Stimulated activated CD8-positive, alpha-beta memory T cell treated with anti-CD3 and anti-CD28 coated beads, Interleukin-7, amount 100 ng/mL, for 48 hours (primary cell): Measurements from ENCODE around the gene FRRS1.

Experiments
- DNase-seq, 2 donors: peaks; one replicate each; pipeline ENCODE4 v3.0.0-alpha.2; 2020; ENCODE audit warnings: low read depth in 1 of 2; ENCODE audit errors: extremely low read depth in 1 of 2

Gene FRRS1

DNA sequence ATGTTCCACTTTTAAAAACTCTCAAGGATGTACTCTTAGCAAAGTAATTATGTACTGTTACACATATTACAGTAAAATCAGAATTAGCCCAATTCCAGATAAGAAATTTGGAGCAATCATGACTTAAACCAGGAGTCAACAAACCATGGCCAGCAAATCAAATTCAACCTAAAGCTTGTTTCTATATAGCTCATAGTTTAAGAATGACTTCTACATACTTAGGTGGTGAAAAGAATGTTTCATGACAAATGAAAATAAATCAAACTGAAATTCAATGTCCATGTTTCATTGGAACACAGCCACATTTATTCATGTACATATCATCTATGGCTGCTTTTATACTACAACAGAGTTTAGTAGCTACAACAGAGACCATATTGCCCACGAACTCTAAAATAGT, 35.1 kb downstream of the FRRS1 start:
- no peak for DNase-seq

DNA sequence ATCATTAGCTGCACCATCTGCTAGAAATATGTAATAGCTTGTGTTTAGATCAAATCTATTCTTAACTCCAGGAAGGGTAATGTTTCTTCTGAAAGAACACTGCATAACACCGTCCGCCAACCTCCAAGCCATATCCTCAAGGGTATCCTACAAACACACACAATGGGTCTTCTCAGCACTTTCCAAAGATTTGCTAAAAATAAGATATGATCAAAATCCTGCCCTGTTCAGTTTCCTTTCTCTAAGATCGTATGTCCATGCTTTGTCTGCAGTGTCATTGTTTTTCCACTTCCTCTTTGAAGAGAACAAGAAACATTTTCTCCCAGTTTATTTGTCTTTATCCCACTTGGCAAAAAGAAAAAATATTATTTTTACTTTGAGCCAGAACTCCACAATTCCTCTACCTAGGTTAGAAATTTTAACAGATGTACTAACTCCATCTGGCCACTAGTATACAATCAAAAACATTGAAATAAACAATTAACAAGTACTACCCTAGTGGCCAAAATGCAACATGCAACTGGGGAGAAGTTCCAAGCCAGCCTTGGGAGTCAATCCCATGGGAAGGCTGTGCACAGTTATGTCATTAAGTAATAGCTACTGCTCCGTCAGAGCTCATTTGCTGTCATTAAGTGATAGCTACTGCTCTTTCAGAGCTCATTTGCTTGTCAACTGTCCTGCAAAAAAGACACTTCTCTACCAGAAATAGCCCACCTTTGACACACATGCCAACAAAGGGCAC, 37.8 kb downstream of the FRRS1 start:
- DNase-seq: no peak

DNA sequence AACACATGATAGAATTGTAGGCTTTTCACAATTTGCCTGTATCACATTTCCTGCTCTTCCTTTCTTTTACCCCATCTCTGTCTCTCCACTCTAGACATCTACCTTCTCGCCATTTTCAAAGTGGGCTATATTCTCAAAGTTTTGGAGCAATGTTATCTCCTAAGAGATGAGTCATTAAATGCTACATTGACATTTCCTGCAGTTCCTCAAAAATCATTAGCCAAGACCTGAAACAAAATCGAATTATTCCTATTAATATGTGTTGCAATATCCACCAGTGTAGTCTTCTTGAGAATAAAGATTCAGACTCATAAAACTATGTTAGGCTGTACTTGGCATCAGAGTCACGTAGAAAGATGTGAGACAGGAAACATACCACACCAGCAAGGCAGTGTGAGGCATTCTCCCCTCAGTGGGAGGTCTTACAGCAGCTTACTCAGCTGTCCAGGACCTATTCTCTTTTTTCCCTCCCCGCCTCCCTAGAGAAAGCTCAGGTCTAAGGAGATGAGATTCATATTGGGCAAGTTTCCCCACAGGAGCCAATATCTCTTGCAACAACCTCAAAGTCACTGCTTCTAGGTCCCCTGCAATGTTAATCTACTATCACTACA, 38.8 kb downstream of the FRRS1 start:
- DNase-seq: no peak

DNA sequence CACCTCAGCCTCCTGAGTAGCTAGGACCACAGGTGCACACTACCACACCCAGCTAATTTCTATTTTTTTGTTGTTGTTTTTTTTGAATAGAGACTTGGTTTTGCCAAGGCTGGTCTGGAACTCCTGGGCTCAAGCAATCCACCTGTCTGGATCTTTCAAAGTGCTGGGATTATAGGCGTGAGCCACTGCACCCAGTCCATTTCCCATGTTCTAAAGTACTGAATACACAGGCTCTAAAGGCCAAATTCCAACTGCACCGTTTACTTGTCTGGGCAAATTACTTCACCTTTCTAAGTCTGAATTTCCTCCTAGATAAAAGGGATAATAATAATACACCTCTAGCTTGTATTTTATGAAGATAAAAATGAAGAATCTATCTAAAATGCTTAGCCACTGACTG, 39.6 kb downstream of the FRRS1 start:
- no peak for DNase-seq

DNA sequence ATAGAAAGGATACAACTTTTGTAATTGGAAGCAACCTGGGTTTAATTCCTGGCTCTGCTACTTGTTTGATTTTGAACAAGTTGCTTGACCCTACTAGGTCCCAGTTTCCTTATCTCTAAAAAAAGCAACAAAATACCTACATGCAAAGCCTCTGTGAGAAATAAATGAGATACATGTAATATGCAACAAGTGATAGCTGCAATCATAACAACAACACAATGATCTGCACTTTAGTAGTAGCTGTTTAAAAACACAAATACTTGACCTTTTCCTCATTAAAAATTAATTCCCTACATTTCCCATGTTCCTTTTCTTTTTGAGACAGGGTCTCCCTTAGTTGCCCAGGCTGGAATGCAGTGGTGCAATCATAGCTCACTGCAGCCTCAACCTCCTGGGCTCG, 40.0 kb downstream of the FRRS1 start:
- no peak for DNase-seq

DNA sequence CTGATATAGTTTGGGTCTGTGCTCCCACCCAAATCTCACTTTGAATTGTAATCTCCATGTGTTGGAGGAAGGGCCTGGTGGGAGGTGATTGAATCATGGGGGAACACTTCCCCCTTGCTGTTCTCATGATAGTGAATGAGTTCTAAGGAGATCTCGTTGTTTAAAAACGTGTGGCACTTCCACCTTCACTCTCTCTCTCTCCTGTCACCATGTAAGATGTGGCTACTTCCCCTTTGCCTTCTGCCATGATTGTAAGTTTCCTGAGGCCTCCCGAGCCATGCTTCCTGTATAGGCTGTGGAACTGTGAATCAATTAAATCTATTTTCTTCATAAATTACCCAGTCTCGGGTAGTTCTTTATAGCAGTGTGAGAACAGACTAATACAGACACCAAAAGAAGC, 40.4 kb downstream of the FRRS1 start:
- DNase-seq: no peak

DNA sequence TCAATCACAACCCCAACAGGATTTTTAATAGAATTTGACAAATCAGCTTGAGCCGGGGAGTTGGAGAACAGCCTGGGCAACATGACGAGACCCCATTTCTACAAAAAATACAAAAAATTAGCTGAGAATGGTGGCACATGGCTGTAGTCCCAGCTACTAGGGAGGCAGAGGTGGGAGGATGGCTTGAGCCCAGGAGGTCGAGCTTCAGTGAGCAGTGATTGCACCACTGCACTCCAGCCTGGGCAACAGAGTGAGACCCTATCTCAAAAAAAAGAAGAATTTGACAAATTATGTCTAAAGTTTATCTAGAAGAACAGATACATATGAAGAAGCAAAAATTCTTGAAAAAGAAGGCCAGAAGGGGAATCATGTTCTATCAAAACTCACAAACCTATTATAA, 43.2 kb downstream of the FRRS1 start:
- DNase-seq: no peak

DNA sequence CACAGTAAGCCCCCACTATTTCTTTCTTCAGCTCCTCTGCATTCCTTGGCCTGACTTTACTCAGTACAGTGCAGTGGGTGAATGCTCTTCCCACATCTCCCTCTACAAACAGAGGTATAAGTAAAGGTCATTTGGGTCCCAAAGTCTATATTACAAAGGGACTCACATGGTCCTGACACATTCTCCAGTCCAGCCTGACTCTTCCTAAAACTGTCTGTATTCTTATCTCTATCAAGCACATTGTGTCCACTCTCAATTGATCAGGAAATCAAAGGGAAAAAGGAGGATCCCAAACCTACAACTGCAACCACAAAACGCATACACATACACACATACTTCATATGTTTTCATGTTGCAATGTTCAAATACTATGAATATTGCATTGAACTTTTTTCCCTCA, 49.4 kb downstream of the FRRS1 start:
- no peak for DNase-seq

DNA sequence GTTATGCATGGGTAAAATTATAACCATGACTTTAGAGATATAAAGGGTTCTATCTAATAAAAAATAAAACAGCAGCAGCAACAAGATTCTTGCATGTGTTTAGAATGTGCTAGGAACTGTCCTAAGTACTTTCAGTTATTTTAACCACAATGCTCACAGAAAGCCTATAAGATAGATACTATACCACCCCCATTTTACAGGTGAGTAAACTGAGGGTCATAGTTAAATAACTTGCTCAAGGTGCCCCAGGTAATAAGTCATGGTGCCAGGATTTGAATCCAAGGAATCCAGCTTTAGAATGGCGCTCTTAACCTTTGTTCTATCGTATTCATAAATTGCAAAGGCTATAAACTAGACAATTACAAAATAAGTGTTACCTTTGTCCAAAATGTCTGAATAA, 53.4 kb downstream of the FRRS1 start:
- DNase-seq: no peak

DNA sequence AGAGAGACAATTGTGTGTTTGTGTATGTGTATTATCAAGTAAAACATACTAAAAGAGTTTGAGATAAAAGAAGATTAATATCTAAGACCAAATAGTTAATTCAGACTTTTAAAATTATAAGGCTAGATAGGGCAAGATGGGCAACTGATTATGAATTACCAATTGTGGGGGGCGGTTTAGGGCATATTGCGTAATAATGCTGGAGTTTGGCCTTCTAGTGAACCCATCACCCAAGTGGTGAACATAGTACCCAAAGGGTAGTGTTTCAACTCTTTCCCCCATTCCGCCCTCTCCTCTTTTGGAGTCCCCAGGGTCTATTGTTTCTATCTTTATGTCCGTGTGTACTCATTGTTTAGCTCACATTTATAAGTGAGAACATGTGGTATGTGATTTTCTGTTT, 55.4 kb downstream of the FRRS1 start:
- DNase-seq: no peak

DNA sequence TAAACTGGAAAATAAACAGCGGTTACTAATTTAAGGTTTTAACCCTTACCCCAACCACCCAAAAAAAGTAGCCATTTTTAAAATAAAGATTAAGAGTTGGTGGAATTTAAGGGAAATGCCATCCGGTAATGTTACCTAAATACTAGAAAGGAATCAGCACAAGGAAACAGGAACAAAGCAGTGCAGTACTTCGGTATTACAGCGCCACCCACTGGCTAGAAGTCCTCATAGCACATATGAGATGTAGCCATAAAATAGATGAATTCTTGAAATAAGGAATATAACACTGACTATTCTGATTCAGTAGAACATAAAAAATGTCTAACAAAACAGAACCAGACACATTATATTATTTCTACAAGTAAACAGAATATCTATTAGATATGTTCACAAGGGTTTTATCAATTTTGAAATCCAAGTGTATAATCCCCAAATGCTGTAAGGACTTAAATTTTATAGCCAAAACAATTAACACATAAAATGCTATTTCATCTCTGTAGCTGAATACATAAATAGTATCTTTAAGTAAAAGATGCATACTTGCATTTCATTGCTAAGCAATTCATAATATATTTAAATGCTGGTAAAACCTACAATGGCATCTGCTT, 58.8 kb downstream of the FRRS1 start:
- peak in 1 of 2 donors; percentile 21 for DNase-seq

DNA sequence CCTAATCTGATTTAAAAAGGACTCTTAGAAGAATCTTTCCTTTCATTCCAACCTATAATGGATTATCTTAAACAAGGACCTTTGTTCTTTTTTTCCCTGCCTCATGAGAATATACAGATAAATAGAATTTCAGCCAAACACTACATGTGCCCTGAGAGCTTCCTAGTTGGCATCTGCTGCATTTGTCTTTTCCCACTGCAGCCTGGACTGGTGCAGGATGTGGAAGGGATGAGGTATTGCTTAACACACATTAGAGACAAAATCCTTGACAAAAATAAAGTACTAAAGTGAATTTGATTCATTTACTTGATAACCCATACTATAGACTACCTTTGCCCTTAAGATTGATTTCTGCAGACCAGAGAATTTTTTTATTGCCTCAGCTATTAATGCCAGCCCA, 61.0 kb downstream of the FRRS1 start:
- DNase-seq: no peak

DNA sequence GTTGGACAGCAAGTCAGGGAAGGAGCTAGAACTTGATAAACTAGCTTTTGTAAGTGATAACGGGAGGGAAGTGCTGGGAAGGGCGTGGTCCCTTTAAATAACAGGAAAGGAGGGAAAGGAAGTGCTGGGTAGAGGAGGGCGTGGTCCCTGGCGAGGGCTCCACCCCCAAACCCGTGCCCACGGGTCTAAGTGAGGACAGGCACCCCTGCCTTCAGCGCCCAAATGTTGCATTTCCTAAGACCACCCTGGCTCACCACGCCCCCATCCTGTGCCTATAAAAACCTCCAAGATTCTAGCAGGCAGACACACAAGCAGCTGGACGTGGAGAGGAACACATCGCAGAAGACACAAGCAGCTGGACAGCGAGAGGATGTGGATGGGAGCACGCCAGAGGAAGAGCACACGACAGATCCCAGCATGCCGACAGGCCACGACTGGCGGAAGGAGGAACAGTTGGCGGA, 62.0 kb downstream of the FRRS1 start:
- no peak for DNase-seq

DNA sequence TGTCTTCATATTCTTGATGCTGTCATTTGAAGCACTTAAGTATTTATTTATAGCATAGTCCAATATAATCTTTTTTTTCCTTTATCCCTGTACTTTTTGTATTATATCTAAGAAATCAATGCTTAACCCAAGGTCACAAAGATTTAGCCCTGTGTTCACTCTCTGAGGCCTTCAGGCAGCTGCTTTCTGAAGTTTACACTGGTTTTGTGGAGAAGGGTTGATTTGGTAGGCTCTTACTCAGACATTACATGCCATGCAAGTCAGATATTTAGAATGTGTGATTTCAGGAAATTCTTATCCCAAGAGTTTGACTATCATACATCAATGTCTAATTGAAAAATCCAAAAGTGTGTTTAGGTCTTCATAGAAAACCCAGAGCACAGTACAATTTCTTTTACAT, 64.2 kb downstream of the FRRS1 start:
- no peak for DNase-seq

DNA sequence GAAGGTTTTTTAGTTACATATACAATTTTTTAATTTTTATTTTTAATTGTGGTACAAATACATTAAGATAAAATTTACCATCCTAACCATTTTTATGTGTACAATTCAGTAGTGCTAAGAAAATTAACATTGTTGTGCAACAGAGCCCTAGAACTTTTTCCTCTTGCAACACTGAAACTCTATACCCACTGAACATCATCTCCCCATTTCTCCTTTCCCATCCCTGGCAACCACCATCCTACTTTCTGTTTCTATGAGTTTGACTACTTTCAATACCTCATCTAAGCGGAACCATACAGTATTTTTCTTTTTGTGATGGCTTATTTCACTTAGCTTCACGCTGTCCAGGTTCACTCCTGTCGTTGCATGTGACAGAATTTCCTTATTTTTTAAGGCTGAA, 66.4 kb downstream of the FRRS1 start:
- DNase-seq: no peak

DNA sequence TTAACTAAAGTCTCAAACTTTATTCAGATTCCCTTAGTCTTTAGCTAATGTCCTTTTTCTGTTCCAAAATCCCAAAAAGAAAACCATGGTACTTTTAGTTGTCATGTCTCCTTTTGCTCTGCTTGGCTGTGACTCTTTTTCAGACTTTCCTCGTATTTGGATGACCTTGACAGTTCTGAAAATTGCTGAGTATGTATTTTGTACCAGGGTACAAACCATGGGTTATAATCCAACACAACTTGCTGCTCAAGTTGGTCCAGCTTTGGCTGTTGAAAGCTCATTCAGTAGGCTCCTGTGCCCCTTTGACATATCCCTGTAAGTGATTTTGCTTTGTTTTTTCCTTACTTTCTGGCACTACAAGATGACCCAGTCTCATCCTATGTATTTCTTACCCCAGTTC, 68.9 kb downstream of the FRRS1 start:
- no peak for DNase-seq

DNA sequence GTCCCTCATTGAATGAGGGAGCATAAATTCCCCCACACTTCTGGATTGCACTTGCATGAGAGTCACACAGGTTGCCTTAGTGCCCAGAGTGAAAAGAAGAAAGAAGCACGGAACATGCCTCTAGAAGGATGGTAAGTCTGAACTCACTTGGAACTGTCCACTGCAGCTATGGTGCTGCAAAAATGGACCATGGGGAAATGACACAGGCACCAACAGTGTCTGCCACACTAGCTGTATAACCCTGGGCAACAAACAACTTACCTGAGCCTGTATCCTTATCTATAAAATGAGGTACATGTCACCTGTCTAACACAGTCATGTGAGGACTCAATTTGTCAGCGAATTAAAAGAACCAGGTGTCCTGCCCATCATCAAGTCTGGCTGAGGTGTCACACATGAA, 69.8 kb downstream of the FRRS1 start:
- no peak for DNase-seq

DNA sequence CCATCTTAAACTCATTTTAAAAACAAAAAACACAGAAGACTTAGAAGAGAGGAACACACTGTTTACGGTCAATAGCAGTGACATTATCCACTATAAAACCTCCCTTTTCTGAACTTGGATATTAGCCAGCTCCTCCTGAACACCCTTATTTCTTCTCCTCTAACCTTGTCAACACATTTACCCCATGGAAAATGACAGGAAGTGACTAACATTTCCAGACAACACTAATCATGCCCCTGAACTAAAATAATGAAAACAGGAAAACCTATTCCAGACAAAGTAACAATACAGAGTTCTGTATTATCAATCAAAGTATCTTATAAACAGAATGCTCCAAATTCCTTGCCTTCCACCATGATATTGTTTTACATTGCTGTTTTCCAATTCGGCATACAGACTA, 75.3 kb downstream of the FRRS1 start:
- DNase-seq: no peak

DNA sequence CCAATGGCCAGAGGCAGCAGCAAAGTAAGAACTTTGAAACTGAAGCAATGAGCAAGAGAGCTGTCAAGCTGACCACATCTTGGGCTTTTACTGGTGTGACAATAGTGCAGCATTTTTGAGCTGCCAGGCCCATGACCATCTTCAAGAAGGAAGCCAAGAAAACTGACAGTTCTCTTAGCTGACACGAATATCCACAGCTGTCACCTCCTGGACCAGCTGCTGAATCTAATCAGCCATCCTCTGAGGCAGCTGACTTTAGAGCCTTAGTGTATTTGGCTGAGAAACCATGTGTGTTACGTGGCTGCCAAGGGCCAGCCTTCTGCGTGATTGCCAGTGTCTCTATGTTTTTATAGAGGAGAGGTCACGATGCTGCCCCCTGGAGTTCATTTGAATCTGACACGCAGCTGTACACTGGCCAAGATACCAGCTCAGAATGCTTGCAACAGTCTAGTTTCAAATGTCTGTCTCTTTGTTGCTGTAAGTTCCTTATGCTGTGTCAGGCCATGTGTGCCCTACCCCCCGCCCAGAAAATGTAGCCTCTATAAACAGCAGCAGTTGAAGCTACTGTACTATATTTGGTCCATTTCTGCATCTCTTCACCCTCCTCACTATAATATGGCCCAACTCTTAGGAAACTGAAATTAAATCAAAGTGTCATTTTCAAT, 80.8 kb downstream of the FRRS1 start:
- peak in 1 of 2 donors; percentile 12 for DNase-seq

DNA sequence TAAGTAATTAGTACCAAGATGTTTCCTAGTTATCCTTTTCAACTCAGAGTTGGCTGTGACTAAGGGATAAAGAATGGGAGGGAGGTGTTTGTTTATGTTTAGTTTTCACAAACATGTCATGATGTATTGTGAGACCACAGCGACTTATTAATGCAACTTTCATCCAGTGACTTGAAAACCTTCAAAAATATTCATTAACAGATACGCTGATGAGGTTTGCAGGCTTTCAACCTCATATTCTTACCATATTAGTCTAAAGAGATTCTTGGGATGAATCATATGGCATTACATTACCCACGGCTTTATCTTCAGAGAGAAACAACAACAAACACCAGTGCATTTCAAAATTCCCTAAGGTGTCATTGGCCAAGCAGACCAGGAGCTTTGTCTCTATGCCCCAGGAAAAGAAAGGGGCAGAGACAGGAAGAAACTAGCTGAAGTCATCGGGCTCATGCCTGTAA, 84.1 kb downstream of the FRRS1 start:
- DNase-seq: no peak

DNA sequence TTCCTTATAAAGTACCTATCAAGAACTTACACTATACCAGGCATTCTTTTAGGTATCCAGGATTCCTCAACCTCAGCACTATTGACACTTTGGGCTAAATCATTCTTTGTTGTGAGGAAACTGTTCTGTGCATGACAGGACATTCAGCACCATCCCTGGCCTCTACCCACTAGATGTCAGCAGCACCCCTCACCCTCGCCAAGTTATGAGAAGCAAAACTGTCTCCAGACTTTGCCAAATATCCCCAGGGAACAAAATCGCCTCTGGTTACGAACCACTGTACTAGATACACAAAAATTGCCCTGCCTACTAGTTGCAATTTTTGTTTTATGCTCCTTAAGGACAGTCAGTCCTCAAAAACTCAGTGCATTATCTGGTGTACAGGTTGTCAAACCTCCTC, 84.9 kb downstream of the FRRS1 start:
- no peak for DNase-seq

DNA sequence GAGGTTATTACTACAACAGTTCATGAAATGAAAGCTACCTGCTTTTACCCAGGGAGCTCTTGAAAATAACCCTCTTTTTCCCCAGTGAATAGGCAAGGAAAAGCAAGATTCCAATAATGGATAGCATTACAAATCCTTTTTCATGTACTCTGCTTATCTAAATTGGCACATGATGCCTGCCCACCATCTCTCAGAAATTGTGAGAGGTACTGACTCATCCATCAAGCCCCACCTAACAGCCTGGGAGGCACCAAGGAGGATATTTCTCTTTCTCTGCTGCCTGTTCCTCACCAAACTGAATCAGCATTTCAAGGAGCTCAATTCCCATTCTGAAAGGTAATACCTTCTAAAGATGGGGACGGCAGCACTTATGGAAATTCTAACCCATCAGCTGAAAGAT, 86.2 kb downstream of the FRRS1 start:
- DNase-seq: no peak
